Neural progenitor cell (in vitro differentiated cells): Measurements from ENCODE around the gene CCZ1.
"Not testable (repeated sequence)": the region's sequence is repeated elsewhere in the genome, so short reads cannot be mapped to it uniquely, and the experiment has no call there.

Source experiments
- EZH2 ChIP-seq: fragments of 200-600 bp; sonication (generic); IDR thresholded peaks from 2 replicates; pipeline ENCODE4 v1.6.1; 2017; ENCODE audit warnings: antibody characterized with exemption, mild to moderate bottlenecking, moderate library complexity
- TF ChIP-seq, protein P1 (sequence below): fragments of 200-600 bp; sonication (generic); IDR thresholded peaks from 2 replicates; pipeline ENCODE4 v1.5.1; 2017; ENCODE audit warnings: antibody characterized with exemption, mild to moderate bottlenecking

GRCh38 chr7:5888021-5888420 is 10.5 kb upstream of the CCZ1 start:
- TF ChIP-seq, protein P1, sequence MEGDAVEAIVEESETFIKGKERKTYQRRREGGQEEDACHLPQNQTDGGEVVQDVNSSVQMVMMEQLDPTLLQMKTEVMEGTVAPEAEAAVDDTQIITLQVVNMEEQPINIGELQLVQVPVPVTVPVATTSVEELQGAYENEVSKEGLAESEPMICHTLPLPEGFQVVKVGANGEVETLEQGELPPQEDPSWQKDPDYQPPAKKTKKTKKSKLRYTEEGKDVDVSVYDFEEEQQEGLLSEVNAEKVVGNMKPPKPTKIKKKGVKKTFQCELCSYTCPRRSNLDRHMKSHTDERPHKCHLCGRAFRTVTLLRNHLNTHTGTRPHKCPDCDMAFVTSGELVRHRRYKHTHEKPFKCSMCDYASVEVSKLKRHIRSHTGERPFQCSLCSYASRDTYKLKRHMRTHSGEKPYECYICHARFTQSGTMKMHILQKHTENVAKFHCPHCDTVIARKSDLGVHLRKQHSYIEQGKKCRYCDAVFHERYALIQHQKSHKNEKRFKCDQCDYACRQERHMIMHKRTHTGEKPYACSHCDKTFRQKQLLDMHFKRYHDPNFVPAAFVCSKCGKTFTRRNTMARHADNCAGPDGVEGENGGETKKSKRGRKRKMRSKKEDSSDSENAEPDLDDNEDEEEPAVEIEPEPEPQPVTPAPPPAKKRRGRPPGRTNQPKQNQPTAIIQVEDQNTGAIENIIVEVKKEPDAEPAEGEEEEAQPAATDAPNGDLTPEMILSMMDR: not testable (repeated sequence)
- not testable (repeated sequence) for TF ChIP-seq EZH2
